Measurements from ENCODE around the gene NEMP1.

GRCh38 chr12:57097554-57097835 lies 18.9 kb upstream of the NEMP1 start:
- TF ChIP-seq CTCF (optimal IDR thresholded peaks at IDR 0.05 in 1 of 3, IDR thresholded peaks at IDR 0.05 in 1 of 3, conservative IDR thresholded peaks at IDR 0.05 in 1 of 3; ENCODE audit: extremely low read depth in 1 of 3, insufficient read depth in 2 of 3, low read length in 3 of 3) (no peak), EZH2 (IDR thresholded peaks at IDR 0.05; ENCODE audit: low read length) (no peak)
